CD4-positive, alpha-beta T cell treated with Interleukin-6 for 4 hours (primary cell): ENCODE data around the gene AXIN2.

Source experiments
- DNase-seq: peaks from one replicate; pipeline ENCODE4 v3.0.0-alpha.2; 2020; ENCODE audit warnings: mixed read lengths

AXIN2 gene

DNA sequence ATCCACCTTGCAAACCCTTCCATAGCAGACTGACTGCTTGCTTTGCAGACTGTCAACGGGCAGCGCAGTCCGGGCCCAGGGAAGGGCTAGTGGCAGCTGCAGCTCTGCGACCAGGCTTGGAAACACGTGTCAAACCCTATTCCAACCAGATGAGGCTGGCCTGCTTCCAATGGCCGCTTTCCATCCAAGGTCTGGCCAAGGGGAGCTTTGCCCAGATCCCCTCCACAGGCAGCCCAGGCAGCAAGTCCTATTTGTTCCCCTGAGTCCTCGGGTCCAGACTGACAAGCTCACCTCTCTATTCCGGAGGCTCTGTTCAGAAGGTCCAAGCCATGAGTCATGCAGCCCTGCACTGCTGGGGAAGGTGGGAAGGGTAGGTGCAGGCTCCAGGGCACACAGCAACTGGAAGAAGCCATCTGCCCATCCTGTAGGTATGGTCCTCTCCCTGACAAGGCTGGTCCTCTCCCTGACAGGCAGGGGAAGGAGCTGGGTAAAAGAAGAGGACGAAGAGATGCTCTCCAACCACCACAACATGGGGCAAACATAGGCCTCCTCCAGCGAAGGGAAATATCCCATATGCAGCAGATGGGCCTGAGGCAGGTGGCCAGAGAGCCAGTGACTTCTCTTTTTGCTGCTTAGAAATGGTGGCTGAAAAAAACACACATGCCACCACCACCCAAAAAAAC, 22.6 kb upstream of the AXIN2 start:
- no peak for DNase-seq

DNA sequence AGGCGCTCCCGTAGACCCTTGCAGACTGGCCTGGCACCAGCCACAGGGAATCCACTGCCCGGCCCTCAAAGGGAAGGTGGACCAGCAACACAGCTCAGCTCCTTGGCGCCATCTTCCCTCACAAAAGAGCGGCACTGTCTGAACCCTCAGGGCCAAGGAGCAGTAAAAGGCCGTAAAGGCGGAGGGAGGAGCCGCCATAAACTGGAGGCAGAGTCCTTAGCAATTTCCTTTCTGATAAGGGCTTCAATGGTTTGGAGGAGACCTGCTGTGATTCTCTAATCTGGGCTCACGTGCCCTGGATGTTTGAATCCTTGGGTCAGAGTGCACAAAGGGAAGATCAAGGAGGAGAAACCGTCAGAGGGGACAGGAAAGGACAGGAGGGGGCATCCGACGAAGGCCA, 15.5 kb upstream of the AXIN2 start:
- no peak for DNase-seq

DNA sequence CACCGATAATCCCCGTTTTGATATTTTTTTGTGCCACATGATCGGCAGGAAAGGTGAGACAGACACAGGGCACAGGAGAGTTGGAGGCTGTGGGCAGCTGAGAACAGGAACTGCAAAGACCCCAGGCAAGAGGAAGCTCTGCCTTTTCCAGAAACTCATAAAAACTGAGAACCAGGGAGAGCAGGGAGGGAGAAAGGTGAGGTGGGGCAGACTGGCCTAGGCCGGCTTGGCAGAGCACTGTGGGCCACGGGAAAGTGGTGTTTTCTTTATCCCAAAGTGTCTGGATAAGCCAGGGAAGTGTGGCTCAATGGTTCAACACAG, 11.8 kb upstream of the AXIN2 start:
- no peak for DNase-seq

DNA sequence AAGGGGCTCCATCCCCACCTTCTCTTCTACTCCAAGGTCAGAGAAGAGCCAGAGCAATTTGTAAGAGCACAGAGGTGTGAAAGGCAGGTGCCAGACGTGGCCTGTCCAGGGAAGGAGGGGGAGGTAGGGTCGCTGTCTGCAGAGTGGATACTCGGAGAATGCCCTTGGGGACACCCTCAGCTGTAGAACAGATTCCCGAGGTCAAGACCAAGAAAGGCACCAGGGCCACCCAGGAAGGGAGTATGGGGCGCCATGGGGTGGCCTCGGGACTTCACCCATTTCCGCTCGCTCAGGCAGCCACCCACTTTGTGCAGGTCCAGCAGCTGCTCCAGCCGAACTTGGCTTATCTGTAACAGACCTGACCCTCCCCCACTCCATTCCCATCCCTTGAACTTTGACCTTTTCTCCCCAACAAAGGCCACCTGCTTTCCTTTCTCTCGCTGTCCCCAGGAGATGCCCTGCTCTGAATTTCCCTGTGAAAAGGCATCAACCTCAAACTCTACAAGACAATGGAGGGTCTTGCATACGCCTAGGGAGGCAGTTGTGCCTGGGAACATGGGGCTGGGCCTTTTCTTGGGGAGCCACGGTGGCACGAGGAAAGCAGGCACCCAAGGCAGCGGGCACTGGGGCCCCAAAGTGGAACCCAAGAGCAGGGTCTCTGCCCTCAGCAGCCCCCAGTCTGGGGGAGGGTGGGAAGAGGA, 11.3 kb upstream of the AXIN2 start:
- DNase-seq = no peak

DNA sequence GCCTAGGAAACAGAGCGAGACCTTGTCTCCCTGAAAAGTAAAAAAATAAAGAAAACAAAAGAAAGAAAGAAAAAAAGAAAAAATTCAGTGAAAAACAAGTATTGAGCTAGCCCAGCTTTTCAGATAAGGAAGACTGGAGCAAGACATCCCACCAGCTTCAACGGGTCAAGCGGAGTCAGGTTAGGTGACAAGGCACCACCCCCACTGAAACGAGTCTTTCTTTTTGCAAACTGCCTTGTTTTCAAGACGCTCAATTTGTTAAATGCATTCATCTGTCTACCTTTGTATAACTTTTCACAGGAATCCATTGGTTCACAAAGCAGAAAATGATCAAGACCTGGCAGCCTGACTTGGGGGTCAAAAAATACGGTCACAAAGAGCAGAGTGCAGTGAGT, 10.7 kb upstream of the AXIN2 start:
- no peak for DNase-seq

DNA sequence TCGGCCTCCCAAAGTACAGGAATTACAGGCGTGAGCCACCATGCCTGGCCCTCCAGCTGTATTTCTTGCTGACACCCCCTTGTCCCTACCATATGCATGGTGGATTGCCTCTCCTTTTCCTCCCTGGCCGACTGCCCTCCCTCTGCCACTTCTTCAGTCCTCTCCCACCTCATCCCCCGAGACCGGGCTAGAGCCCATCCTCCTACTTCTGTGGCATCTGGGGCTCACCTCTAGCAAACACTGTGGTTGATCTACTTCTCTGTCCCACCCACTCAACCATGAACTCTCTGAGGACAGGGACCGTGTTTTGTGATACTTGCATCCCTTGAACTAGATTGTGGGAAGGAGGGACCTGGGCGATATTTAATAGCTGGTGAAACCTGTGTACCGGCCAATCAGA, 7.5 kb upstream of the AXIN2 start:
- DNase-seq = no peak

DNA sequence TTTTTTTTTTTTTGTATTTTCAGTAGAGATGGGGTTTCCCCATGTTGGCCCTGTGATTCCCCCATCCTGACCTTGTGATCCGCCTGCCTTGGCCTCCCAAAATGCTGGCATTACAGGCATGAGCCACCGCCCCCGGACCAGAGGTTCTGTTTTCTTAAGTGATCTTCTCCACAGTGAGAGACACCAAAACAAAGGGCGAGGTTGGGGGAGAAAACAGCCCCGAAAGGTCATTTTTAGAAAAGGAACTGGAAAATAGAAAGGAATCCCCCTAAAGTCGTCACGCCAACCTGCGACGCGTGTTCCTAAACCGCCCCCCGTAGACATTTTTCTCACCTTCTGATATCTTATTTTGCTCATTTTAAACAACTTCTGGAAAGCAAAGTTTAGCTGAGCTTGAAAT, 6.1 kb upstream of the AXIN2 start:
- DNase-seq = no peak

DNA sequence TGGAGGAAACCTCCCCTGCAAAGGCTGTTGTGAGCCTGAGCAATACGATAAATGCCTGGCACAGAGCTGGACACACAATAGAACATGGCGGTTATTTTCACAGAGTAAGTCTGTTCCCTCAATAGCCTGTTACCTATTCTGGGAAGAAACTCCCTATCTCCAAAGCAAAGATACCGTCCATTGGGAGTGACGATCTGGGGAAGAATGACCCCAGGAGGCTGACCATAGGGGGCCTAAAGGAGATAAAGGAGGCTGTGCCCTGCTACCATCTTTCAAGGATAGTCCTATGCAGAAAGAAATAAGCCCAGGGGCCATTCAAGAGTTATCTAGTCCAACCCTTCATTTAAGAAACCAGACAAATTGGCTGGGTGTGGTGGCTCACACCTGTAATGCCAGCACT, 4.1 kb upstream of the AXIN2 start:
- no peak for DNase-seq

DNA sequence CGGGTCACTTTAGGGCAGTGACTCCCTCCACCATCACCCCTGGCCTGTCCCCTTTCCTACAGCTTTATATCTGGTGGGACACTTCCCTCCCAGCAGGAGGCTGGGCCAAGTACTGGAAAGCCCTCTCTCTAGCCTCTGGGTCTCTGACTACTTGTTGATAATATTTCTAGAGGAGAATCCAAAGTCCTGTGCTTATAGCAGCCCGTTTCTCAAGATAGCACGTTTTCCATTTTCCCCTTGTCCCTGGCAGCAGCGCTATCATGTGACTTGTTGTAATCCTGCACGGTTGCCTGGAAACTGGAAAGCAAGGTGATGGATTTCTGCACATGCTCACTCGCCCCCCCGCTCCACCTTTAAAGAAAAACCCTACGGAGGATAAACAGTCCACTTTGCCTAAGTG, 3.3 kb upstream of the AXIN2 start:
- DNase-seq = no peak

DNA sequence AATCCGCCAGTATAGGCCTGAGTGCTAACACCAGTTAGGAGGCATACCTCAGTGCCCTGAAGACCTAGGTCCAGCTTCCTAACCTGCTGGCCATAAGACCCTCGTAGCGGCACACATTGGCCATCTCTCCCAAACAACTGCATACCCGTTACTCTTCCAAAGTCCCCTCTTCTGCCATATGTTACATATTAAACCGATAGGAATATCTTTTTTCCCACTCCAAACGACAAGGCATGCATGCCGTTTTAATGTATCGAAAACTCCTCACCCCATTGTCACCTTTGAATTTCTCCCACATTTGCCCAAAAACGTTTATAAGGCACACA, 721 bp upstream of the AXIN2 start:
- DNase-seq = no peak

DNA sequence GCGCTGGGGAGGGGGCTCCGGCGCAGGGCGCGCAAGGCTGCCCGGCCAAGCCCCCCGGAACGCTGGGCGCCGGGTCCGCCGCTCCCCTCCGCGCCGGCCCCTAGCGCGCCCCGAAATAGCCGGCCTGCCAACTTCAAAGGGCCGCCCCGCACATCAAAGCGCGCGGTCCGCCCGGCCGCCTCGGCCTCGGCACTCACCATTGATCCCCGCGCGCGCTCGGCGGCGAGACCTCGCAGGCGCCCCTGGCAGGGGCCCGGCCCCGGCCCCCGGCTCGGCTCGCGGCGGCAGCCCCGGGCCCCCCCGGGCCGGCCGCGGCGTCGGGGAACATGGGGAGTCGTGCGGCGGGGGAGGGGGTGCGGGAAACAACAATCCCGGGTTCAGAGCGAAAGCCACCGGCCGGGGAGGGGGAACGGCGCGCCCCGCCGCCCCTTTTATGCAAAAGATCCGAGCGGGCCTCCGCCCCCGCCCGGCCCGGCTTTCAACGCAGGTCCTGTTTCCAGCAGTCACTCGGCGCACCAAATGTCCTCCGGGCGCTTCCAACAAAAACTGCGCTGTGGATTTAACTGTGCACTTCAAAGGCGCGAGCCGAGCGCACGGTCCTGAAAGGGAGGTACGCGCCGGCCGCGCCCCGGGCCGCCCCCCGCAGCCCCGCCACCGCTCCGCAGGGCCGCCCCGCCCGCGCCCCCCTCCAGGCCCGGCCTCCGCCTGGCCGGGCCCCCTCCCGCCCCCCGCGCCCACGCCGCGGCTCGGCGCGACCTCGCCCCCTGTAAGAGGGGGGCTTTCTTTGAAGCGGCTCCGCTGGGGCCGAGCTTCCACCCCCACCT, 608 bp downstream of the AXIN2 start:
- DNase-seq = peak; percentile 83

DNA sequence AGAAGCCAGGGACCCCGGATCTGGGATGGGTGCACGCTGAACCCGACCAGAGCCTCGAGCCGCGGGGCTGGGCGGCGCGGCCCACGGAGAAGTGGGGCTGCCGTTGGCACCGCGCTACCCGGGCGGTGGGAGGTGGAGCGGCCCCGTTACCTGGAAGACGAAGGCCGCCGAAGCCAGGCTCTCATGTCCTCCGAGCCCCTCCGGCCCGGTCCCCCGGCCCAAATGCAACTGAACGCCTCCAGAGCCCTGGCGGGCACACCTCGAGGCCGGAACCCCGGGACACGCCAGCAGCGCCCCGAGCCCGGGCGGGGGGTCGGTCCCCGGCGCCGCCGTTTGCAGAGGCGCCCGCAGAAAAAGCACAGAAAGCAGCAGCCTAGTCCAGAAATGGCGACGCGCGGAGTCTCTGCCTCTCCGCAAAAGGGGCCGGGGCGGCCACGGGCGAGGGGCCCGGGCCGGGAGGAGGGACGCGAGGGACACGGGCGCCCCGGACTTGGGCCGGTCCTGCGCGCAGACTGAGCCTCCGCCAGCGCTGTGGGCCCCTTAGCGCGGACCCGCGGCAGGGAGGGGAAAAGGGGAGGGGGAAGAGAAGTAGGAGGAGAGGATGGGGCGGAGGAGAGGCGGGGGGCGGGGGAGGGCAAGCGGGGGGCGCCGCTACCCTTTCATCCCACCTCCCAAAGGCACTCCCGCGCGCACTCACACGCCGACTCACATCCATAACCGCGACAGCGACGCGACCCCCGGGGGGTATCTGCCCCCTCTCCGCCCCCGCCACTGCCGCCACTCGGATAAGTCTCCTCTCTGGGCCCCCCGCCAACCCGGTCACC, 1.4 kb downstream of the AXIN2 start:
- DNase-seq = peak; percentile 48

DNA sequence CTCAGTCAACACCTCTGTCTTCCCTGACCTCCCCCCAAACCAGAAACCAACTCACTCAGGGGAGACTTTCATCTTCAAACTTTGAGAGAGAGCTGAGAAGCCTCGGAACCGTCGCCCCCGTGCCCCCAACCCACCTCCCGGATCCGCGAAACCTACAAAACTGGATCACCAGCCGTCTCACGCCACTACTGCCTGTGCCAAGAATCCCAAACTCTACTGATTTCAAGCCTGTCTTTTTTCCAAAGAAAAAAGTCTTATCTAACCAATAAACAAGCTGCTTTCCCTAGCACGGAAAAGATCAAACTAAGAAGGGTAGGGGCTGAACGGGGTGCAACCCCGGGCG, 2.0 kb downstream of the AXIN2 start:
- no peak for DNase-seq

DNA sequence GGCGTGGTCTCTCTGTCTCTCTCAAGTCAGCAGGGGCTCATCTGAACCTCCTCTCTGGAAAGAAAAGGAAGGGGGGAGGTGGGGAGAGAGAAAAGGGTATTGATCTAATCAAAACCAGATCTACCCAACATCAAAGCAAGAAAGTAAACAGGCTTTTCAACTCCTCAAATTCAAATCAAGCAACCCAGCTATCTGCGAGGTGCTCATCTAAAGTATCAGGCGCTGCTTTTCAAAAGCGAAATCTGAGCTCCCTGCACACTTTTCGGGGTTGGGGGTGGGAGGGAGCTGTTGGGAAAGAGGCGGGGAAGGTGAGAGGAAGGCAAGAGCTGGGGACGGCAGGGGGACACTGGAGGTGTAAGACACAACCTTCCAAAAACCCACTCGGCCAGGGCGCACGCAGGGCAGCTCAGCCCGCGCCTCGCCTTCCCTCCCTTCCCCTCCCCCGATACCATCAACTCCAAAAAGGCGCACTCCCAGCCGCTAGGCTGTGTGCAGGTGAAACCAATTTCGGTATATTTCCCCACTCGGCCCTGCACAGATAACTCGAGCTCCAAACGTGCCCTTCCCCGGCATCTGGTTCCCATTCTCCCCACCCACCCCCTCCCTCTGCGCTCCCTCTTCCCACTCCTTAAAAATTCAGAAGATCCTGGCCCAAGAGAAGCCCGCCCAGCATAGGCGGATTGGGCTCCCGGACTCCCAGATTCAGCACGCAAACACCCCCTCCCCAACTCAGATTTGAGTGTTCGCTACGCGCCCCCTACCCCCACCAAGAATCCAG, 2.6 kb downstream of the AXIN2 start:
- peak; percentile 34 for DNase-seq

DNA sequence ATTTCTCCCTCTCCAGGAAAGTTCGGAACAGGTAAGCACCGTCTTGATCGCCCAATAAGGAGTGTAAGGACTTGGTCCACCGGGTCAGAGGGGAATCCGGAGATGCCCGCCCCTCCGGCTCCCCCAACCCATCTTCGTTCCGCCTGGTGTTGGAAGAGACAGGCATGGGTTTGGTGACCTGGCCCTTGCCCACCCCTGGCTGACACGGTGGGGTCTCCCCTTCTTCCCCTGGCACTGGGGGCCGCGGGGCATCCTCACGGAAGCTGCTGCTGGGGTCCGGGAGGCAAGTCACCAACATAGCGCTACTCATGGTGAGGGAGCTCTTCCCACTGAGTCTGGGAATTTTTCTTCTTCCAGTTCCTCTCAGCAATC, 3.2 kb downstream of the AXIN2 start:
- no peak for DNase-seq

DNA sequence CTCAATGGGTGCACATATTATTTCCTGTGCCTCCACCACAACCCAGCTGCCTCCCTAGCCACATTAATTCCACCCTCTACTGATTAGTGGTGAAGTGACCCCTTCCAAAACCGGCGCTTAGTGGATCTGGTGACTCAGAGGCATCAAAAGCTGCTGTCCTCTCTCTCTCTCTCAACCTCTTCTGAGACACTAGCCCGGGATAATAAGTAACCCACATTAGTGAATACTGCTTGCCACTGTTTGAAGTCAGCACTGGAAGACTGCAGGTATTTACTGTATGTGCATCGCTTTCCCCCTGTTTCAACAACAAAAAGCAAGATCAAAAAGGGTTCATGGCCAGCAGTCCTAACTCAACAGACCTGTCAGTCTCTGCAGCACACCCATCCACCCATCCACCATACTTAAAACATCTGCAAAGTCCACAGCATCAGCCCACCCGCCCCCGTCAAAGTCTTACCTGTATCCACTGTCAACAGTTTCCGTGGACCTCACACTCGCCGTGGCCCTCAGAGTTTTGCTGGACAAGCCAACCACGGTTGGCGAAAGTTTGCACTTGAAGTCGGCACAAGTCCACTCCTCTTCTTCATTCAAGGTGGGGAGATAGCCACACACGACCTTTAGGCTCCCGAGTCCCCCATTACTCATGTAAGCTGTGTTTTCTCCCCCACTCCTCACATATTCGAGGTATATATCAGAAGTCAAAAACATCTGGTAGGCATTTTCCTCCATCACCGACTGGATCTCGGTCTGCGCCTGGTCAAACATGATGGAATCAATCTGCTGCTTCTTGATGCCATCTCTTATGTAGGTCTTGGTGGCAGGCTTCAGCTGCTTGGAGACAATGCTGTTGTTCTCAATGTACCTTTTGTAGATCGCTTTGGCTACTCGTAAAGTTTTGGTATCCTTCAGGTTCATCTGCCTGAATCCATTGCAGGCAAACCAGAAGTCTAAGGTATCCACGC, 3.8 kb downstream of the AXIN2 start:
- DNase-seq = peak; percentile 54

DNA sequence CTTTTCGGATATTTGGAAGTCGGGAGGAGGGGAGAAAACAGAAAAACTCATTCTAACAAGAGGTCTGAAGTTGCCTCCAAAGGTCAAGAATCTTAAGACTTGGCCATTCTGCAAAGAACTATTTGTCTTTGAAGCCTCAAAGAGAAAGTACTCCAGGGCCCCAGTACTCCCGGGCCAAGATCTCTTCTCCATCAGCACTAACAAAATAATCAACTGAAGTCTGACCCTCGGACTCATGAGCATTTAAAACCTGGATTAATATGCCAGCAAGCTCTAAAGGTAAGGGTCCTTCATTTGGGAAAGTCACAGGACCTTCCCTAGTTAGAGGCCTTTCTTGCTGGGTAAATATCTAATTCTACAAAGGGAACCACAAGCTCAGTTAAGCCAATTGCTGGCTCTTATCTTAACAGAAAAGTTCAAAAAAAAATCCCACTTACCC, 4.5 kb downstream of the AXIN2 start:
- no peak for DNase-seq

DNA sequence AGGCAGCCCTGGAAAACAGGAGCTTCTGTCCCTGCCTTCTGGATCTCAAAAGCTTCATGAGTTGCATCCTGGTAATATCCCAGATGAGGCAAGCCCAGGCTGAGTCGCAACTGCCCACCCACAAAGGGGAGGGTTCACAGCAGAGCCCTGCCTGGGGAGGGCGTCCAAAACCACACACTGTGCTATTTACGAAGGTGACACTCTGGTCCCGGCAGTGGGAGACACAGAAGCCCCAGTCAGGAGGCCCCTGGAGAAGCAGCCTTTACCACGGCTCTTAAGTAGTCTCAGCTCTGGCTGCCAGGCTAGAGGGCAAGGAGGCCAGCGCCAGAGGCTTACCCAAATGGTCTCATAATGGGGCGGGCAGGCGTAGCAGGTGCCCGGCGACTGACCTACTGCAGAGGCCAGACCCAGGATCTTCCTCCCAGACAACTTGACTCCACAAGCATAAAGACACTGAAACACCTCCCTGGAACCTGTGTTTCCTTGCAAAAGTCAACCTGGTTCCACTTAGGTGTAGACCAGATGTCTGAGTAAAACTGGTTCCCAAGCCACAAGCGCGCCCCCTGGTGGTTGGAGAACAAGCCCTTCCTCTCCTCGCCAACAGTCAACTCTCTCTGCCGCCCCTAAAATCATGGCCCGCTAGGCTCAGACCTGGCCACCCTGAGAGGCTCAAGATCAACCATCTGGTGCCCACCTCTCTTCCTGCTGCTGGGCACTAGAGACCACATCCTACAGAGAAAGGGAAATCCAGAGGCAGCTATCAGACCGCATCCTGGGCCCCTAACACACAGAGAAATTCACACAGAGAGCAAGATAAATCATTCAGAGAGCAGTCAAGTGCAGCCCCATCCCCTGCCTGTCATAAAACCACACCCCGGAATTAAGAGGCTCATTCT, 5.2 kb downstream of the AXIN2 start:
- peak; percentile 94 for DNase-seq

DNA sequence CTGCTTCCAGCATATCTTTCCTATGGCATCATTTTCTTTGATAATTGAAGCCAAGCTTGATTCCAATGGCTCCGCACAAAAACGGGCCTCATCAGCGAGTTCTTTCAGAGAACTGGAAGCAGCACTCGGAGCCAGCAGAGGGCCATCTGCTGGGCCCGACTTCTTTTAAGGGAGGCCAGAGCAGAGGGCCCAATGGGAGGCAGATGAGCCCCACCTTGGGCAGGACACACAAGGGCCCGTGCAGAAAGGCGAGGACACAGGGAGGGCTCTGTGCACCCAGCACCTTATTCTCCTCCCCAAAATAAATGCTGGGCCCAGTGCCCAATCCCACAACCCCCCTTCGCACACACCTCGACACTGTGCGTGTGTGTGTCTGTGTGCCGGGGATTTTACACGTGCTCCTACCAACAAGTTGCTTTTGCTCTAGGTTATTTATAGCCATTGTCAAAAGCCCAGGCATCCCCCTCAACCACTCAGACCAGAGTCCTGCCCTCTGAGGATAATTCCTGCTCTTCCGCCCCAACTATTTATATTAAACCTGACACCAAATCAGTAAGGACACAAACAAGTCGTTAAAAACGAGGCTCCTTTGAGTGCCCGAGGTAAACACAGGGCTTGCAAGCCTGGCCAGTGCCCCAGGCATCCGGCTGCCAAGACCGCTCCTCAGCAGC, 6.8 kb downstream of the AXIN2 start:
- DNase-seq = no peak
